AG04450 (cell line): Measurements from ENCODE around the gene RELN. TPM values are rescaled to one million over a fixed set of nuclear protein-coding genes. Genes with fewer than 3 reads are reported as not detected.
A peak's percentile ranks its signal among the peaks of the same experiment; 100 is the strongest.

ENCODE experiments used
- CTCF ChIA-PET: fragments of 300-600, 350-600 bp; formaldehyde crosslinking; extraction: SDS; loops from one replicate; lab custom pipeline; 2022; ENCODE audit warnings: antibody characterized with exemption, inconsistent platforms; lab: Charles Lee
- POLR2A ChIA-PET: fragments of 350-600 bp; formaldehyde crosslinking; extraction: SDS; loops from one replicate; lab custom pipeline; 2021; ENCODE audit warnings: antibody characterized with exemption, inconsistent platforms; lab: Yijun Ruan, JAX
- DNase-seq: peaks from one replicate; pipeline ENCODE4 v3.0.0-alpha.2; 2011; ENCODE audit warnings: low read depth, low spot score
- H3K27ac ChIP-seq: one replicate; pipeline ENCODE4 v1.5.1; 2012; ENCODE audit warnings: low read depth, low read length, control low read depth
- H3K27me3 ChIP-seq: one replicate; pipeline ENCODE4 v1.6.0; 2012; ENCODE audit warnings: low read length; ENCODE audit not compliant: control insufficient read depth, insufficient read depth
- H3K4me3 ChIP-seq: 2 replicates; pipeline ENCODE4 v1.5.1; 2011; ENCODE audit warnings: mild to moderate bottlenecking, low read depth, low read length, control low read depth
- H3K9me3 ChIP-seq: 2 replicates; pipeline ENCODE4 v1.5.1; 2012; ENCODE audit warnings: low read length; ENCODE audit not compliant: control insufficient read depth, insufficient read depth
- CTCF ChIP-seq: IDR thresholded peaks from 2 replicates; pipeline ENCODE4 v1.5.1; 2011; ENCODE audit warnings: low read depth, low read length, control low read depth, inconsistent platforms
- polyA plus RNA-seq: library from polyadenylated mRNA; depleted of rRNA; stranded (reverse); fragments of >200 nt; gene quantifications from 2 replicates; pipeline ENCODE4 v1.2.3, GENCODE V29; 2011

Gene RELN
- polyA plus RNA-seq, 1 experiment, result 7.6 TPM

GRCh38 chr7:103574576-103574975 lies 414.9 kb downstream of the RELN start:
- no peak for DNase-seq
- H3K27ac ChIP-seq, result no peak overlapping the region
- CTCF ChIA-PET, result interaction anchor here (0.6 to 5.1 kb wide), 24 partner anchors 8 to 693 kb away, joined by 3 to 30 read pairs (median 6); no protein-coding TSS in a partner anchor
- no peaks in the 10 kb centered on the region for H3K27me3 ChIP-seq
- TF ChIP-seq CTCF, result no peak
- no peak overlapping the region for H3K4me3 ChIP-seq
- POLR2A ChIA-PET, result no interaction called here
- H3K9me3 ChIP-seq, result no peaks in the 10 kb centered on the region

- CTCF ChIA-PET, result interaction anchor here (0.6 to 5.1 kb wide), 36 partner anchors 9 to 694 kb away, joined by 3 to 30 read pairs (median 4); no protein-coding TSS in a partner anchor
- H3K4me3 ChIP-seq, result no peak overlapping the region
- no peaks in the 10 kb centered on the region for H3K27me3 ChIP-seq
- H3K9me3 ChIP-seq, result no peaks in the 10 kb centered on the region
- POLR2A ChIA-PET, result no interaction called here
- TF ChIP-seq CTCF, result peak; percentile 53
- DNase-seq, result no peak
- H3K27ac ChIP-seq, result no peak overlapping the region
Observed at GRCh38 chr7:103573479-103574058, 415.9 kb downstream of the RELN start.

- H3K4me3 ChIP-seq, result no peak overlapping the region
- TF ChIP-seq CTCF, result no peak
- POLR2A ChIA-PET, result no interaction called here
- H3K27ac ChIP-seq, result no peak overlapping the region
- H3K27me3 ChIP-seq, result no peaks in the 10 kb centered on the region
- no peak for DNase-seq
- CTCF ChIA-PET, result interaction anchor here (1.1 to 5.1 kb wide), 7 partner anchors 48 to 590 kb away, joined by 3 to 30 read pairs (median 4); no protein-coding TSS in a partner anchor
- H3K9me3 ChIP-seq, result no peaks in the 10 kb centered on the region
Observed at GRCh38 chr7:103571586-103571985, 417.9 kb downstream of the RELN start.

- H3K9me3 ChIP-seq, result no peaks in the 10 kb centered on the region
- ChIA-PET CTCF (no interaction called here), POLR2A (no interaction called here)
- TF ChIP-seq CTCF, result no peak
- no peaks in the 10 kb centered on the region for H3K27me3 ChIP-seq
- no peak overlapping the region for H3K4me3 ChIP-seq
- DNase-seq, result no peak
- H3K27ac ChIP-seq, result no peak overlapping the region
Observed at GRCh38 chr7:103569621-103570305, 419.7 kb downstream of the RELN start.

- Histone ChIP-seq H3K9me3 (no peaks in the 10 kb centered on the region), H3K27ac (no peak overlapping the region), H3K4me3 (no peak overlapping the region), H3K27me3 (no peaks in the 10 kb centered on the region)
- DNase-seq, result no peak
- TF ChIP-seq CTCF, result no peak
- CTCF ChIA-PET, result interaction anchor here (1.7 kb wide), 1 partner anchor 10 kb away, joined by 10 read pairs; no protein-coding TSS in a partner anchor
- POLR2A ChIA-PET, result no interaction called here
Observed at GRCh38 chr7:103564416-103564815, 425.0 kb downstream of the RELN start.
